GM12892 (cell line): Measurements from ENCODE around the gene IVD.

Source experiments
- POLR2A ChIP-seq: IDR thresholded peaks from 2 replicates; pipeline ENCODE4 v1.6.1; 2011; ENCODE audit warnings: low read depth, low read length, control low read depth
- POLR2AphosphoS5 ChIP-seq: IDR thresholded peaks from 2 replicates; pipeline ENCODE4 v1.6.1; 2011; ENCODE audit warnings: low read depth, low read length, control low read depth
- TAF1 ChIP-seq: IDR thresholded peaks from 2 replicates; pipeline ENCODE4 v1.6.1; 2011; ENCODE audit warnings: low read depth, mild to moderate bottlenecking, control low read depth, low read length, borderline replicate concordance

DNA sequence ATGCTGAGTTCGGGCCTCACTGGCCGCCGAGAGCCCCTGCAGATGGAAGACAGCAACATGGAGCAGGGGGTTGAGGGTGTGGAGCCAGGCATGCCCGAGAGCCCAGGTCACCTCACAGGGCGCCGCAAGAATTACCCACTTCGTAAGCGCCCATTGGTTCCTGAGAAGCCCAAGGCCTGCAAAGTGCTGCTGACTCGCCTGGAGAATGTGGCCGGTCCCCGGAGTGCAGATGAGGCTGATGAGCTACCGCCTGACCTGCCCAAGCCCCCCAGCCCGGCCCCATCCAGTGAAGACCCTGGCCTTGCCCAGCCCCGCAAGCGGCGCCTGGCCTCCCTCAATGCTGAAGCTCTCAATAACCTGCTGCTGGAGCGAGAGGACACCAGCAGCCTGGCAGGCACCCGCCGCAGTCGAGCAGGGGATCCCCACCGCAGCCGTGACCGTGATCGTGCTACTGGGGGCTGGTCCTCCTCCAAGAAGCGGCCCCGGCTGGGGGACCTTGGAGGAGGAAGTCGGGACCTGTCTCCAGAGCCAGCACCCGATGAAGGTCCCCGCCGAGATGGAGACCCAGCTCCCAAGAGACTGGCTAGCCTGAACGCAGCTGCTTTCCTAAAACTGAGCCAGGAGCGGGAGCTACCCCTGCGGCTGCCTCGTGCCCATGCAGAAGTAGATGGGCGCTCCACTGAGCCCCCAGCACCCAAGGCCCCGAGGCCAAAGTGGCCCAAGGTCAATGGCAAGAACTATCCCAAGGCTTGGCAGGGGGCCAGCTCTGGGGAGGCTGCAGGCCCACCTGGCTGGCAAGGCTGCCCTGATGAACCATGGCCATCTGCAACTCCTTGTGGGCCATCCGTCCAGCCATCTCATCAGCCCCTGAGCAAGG is 53.1 kb downstream of the IVD start:
- TF ChIP-seq POLR2AphosphoS5 = no peak
- TF ChIP-seq POLR2A = no peak
- TF ChIP-seq TAF1 = no peak
